NCI-H2107 (cell line): ENCODE measurements around the gene OVCA2.
"Not testable (repeated sequence)": the region's sequence is repeated elsewhere in the genome, so short reads cannot be mapped to it uniquely, and the experiment has no call there.

ENCODE experiments used
- DNase-seq: peaks from one replicate; lab custom pipeline; 2025; lab: John Stamatoyannopoulos, UW

OVCA2 gene

GRCh38 chr17:2041561-2042389 lies at the start of gene OVCA2:
TSS of gene OVCA2 (plus strand) at chr17:2042022. CDS start at chr17:2042048, 26 bp downstream.
- peak; percentile 89 for DNase-seq

GRCh38 chr17:1992541-1992940 lies 49.3 kb upstream of the OVCA2 start:
- DNase-seq: no peak

GRCh38 chr17:1994707-1995106 lies 47.1 kb upstream of the OVCA2 start:
- no peak for DNase-seq

- DNase-seq: no peak
These were observed 46.4 kb upstream of the OVCA2 start for GRCh38 chr17:1995321-1995892.

GRCh38 chr17:1995907-1996799 lies 45.7 kb upstream of the OVCA2 start:
- no peak for DNase-seq

- no peak for DNase-seq
These were observed 45.0 kb upstream of the OVCA2 start for GRCh38 chr17:1996800-1997288.

- DNase-seq: no peak
These were observed 44.4 kb upstream of the OVCA2 start for GRCh38 chr17:1997289-1997926.

GRCh38 chr17:1997927-1998742 lies 43.7 kb upstream of the OVCA2 start:
- no peak for DNase-seq

- peak; percentile 32 for DNase-seq
These were observed 42.1 kb upstream of the OVCA2 start for GRCh38 chr17:1999557-2000251.

- DNase-seq: no peak
These were observed 39.0 kb upstream of the OVCA2 start for GRCh38 chr17:2002767-2003329.

- no peak for DNase-seq
These were observed 38.3 kb upstream of the OVCA2 start for GRCh38 chr17:2003525-2003924.

GRCh38 chr17:2004435-2004952 lies 37.3 kb upstream of the OVCA2 start:
- DNase-seq: no peak

GRCh38 chr17:2008332-2009126 lies 33.3 kb upstream of the OVCA2 start:
- DNase-seq: no peak

- no peak for DNase-seq
These were observed 32.1 kb upstream of the OVCA2 start for GRCh38 chr17:2009737-2010136.

GRCh38 chr17:2011411-2012371 lies 30.1 kb upstream of the OVCA2 start:
- DNase-seq: no peak

GRCh38 chr17:2012499-2012898 lies 29.3 kb upstream of the OVCA2 start:
- DNase-seq: no peak

- not testable (repeated sequence) for DNase-seq
These were observed 28.4 kb upstream of the OVCA2 start for GRCh38 chr17:2013220-2013993.
